ENCODE results near the gene PTPRD.

GRCh38 chr9:8864545-8864896 is 1748.3 kb downstream of the PTPRD start:
- TF ChIP-seq CTCF (IDR thresholded peaks at IDR 0.05) = no peak
- no peak for TF ChIP-seq EZH2phosphoT487 (IDR thresholded peaks at IDR 0.05)

Measured in neural progenitor cell (in vitro differentiated cells).